Activated CD8-positive, alpha-beta T cell treated with anti-CD3 and anti-CD28 coated beads, Interleukin-2, amount 10 ng/mL, durations not matched to agents 7 days and 5 days (primary cell): ENCODE measurements around the gene ERH. TPM values are rescaled to one million over a fixed set of nuclear protein-coding genes. Genes with fewer than 3 reads are reported as not detected.

ENCODE experiments used
- ATAC-seq: fragments of 150-1000 bp; cut with Tn5 transposase; one replicate; pipeline ENCODE4 v1.10.0; 2021; ENCODE audit warnings: moderate library complexity
- CTCF ChIA-PET: fragments of 350-600 bp; sonication (Branson Sonifier 250); formaldehyde crosslinking; loops from one replicate; lab custom pipeline; 2021; ENCODE audit warnings: antibody characterized with exemption; lab: Charles Lee
- POLR2A ChIA-PET: fragments of 350-600 bp; sonication (Branson Sonifier 250); formaldehyde crosslinking; loops from one replicate; lab custom pipeline; 2021; ENCODE audit warnings: antibody characterized with exemption; lab: Charles Lee
- DNase-seq: peaks from one replicate; pipeline ENCODE4 v3.0.0-alpha.2; 2020
- H3K27ac Mint-ChIP-seq: one replicate; pipeline ENCODE4 v1.8.0; 2021; ENCODE audit warnings: mild to moderate bottlenecking, mixed read lengths
- H3K27me3 Mint-ChIP-seq: one replicate; pipeline ENCODE4 v1.8.0; 2021; ENCODE audit warnings: low read depth, mixed read lengths
- H3K36me3 Mint-ChIP-seq: one replicate; pipeline ENCODE4 v1.8.0; 2021; ENCODE audit warnings: low read depth, mixed read lengths
- H3K4me1 Mint-ChIP-seq: one replicate; pipeline ENCODE4 v1.8.0; 2021; ENCODE audit warnings: low read depth, mixed read lengths
- H3K4me3 Mint-ChIP-seq: one replicate; pipeline ENCODE4 v1.8.0; 2021; ENCODE audit warnings: mild to moderate bottlenecking, mixed read lengths
- H3K9me3 Mint-ChIP-seq: one replicate; pipeline ENCODE4 v1.8.0; 2022; ENCODE audit warnings: mixed read lengths; ENCODE audit not compliant: insufficient read depth
- total RNA-seq, 2 experiments: library from RNA; stranded (reverse); gene quantifications; one replicate each; pipeline ENCODE4 v1.2.3, GENCODE V29; 2021

ERH gene
- total RNA-seq, 2 experiments from 2014 or later: 290 to 318 TPM

DNA sequence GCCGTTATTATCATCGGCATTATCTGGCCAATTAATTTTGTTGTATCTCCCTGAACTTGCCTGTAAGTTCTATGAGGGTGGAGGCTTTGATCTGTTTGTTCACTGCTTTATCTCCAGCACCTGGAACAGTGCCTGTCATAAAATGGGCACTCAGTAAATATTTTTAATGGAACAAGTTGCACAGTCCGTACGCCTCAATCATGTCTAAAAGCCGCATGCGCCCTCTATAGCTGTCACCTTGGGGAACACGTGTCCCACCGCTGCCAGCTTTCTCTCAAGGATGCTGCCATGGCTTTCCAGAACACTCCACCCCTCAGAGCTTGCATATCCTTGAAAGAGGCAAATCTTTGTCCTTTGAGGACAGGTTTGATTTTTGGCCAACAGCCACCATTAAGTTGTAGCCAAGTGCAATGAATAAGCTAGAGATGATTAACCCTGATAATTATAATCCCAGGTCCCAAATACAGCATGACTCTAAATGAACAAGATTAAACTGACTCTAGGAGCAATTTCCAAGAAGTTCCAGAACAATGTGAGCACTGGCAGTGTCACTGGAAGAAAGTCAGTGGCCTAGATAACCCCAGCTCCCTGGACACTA lies 55.1 kb downstream of the ERH start:
- ATAC-seq (no peak), DNase-seq (no peak)
- Mint-ChIP-seq H3K4me1 (peaks cover 4% of the 10 kb centered on the region), H3K36me3 (no peaks in the 10 kb centered on the region), H3K27me3 (peaks cover 10% of the 10 kb centered on the region), H3K27ac (no peak overlapping the region), H3K9me3 (no peaks in the 10 kb centered on the region), H3K4me3 (no peak overlapping the region)
- POLR2A ChIA-PET: interaction anchor here (1.7 kb wide), 1 partner anchor 12 kb away, joined by 5 read pairs; no protein-coding TSS in a partner anchor
- CTCF ChIA-PET: interaction anchor here (1.2 kb wide), 1 partner anchor 24 kb away, joined by 3 read pairs; no protein-coding TSS in a partner anchor

DNA sequence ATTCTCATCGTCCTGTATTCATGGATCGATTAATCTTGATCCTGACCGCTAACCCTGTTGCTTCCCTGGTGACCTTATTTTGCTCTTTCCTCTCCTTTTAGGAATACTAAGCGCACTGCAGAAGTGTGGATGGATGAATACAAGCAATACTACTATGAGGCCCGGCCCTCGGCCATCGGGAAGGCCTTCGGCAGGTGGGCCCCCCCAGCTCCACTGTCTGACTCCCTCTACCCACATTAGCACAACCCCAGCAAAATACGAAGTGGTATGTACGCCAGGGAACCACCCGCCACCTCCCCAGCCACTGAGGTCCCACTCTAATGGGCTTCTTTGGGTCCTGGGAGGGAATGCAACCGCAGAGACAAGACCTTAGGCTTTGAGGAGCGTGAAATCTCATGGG lies 58.7 kb downstream of the ERH start:
- POLR2A ChIA-PET: interaction anchor here (0.6 kb wide), 1 partner anchor 49 kb away, joined by 3 read pairs; no protein-coding TSS in a partner anchor
- no peaks in the 10 kb centered on the region for H3K9me3 Mint-ChIP-seq
- CTCF ChIA-PET: no interaction called here
- no peak for DNase-seq
- peaks cover 23% of the 10 kb centered on the region for H3K4me1 Mint-ChIP-seq
- H3K36me3 Mint-ChIP-seq: no peaks in the 10 kb centered on the region
- H3K27ac Mint-ChIP-seq: no peak overlapping the region
- no peak for ATAC-seq
- peaks cover 18% of the 10 kb centered on the region for H3K27me3 Mint-ChIP-seq
- H3K4me3 Mint-ChIP-seq: no peak overlapping the region

DNA sequence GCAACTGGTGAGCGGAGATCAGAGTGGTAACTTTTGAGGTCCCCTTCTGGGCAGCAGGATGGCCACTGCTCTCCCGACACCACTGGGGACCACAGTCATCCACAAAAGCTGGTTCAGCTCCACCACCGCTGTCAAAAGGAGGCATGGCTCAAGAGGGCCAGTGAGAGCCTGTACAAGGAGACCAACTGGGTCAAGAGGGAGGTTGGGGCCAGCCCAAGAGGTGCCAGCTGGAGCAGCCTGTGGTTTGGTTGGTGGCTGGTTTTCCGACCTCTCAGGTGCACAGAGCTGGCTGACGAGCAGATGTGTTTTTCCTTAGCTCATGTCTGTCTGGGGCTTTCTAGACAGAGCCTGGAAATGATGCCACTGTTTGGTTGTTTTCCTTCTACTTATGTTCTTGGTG lies 60.1 kb downstream of the ERH start:
- no peak for ATAC-seq
- POLR2A ChIA-PET: no interaction called here

DNA sequence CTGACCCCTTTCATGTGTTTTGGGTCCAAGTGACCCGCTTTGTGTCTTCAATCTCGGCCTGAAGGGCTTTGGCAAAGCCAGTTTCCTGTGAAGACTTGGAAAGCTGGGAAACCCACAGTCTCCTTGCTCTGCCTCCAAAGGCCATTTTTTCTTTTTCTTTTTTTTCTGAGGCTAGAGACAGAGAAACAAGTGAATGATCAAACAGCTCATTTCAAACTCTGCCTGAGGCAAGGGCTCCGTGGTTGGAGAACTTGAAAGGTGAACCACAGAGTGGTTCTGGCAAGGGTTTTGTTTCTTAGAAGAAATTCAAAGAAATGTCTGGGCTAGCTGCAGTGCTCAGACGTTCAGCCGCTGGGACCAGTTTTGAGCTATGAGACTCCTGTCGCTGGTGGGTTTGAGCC lies 62.7 kb downstream of the ERH start:
- CTCF ChIA-PET: interaction anchor here (1.1 to 1.7 kb wide), 4 partner anchors 12 to 130 kb away, joined by 3 to 6 read pairs (median 3); no protein-coding TSS in a partner anchor
- peaks cover 37% of the 10 kb centered on the region for H3K4me1 Mint-ChIP-seq
- DNase-seq (peak; percentile 79), ATAC-seq (peak; percentile 88)
- H3K4me3 Mint-ChIP-seq: peak overlapping the region; percentile 32
- H3K36me3 Mint-ChIP-seq: no peaks in the 10 kb centered on the region
- peak overlapping the region; percentile 50 for H3K27ac Mint-ChIP-seq
- POLR2A ChIA-PET: interaction anchor here (1.0 kb wide), 1 partner anchor 67 kb away, joined by 3 read pairs; no protein-coding TSS in a partner anchor
- peaks cover 15% of the 10 kb centered on the region for H3K27me3 Mint-ChIP-seq
- H3K9me3 Mint-ChIP-seq: no peaks in the 10 kb centered on the region

More for the DNA sequence above, 60.1 kb downstream of the ERH start:
- Mint-ChIP-seq H3K9me3 (no peaks in the 10 kb centered on the region), H3K36me3 (no peaks in the 10 kb centered on the region), H3K4me1 (peaks cover 37% of the 10 kb centered on the region), H3K27ac (no peak overlapping the region), H3K4me3 (no peak overlapping the region), H3K27me3 (peaks cover 22% of the 10 kb centered on the region)
- no peak for DNase-seq
- CTCF ChIA-PET: no interaction called here

DNA sequence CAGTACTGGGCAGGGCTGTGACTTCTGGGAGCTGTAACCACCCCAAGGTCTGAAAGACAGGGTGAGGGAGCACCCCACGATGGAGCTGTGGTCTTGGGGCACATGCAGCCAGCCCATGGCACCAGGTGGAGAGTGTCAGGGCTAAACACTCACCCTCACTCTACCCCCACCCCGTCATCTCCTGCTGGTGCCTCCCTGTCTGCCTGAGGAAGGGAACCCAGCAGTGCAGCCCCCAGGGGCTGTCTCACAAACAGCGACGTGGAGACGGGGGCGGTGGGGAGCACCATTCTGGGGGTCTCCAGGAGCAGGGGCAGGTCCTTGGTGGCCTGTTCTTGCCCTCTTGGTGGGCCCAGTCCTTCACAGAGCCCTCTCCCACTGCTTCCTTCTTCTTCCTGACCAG lies 63.5 kb downstream of the ERH start:
- Mint-ChIP-seq H3K4me1 (peaks cover 37% of the 10 kb centered on the region), H3K27ac (no peak overlapping the region), H3K27me3 (peaks cover 15% of the 10 kb centered on the region), H3K9me3 (no peaks in the 10 kb centered on the region), H3K36me3 (no peaks in the 10 kb centered on the region), H3K4me3 (no peak overlapping the region)
- POLR2A ChIA-PET: interaction anchor here (1.0 kb wide), 1 partner anchor 67 kb away, joined by 3 read pairs; no protein-coding TSS in a partner anchor
- ATAC-seq (no peak), DNase-seq (no peak)
- CTCF ChIA-PET: interaction anchor here (0.7 to 1.7 kb wide), 4 partner anchors 12 to 141 kb away, joined by 3 to 6 read pairs (median 3); no protein-coding TSS in a partner anchor

DNA sequence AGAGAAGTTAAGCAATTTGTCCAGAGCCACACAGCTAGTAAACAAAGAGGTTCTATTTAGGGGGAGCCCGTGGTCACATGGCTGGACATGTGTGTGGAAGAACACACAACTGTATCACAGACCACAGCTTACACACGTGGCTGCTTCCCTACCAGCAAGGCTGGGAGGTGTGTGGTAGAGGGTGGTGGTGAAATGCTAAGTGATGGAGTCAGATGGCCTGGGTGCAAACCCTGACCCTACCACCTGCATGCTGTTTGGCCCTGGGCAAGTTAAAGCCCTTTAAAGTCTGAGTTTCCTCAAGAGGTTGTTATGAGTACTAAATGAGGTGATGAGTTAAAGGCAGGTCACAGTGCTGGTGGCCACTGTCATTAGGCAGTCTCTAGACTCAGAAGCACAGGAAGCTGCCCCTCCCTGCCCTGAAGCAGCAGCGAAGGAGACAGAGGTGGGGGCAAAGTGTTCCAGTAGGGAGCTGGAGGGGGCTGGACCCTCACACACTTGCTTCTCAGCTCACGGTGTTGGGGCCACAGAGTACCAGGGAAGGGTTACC lies 64.2 kb downstream of the ERH start:
- peak; percentile 43 for DNase-seq
- POLR2A ChIA-PET: no interaction called here
- Mint-ChIP-seq H3K27ac (no peak overlapping the region), H3K9me3 (no peaks in the 10 kb centered on the region), H3K27me3 (peaks cover 15% of the 10 kb centered on the region), H3K4me1 (peaks cover 37% of the 10 kb centered on the region), H3K36me3 (no peaks in the 10 kb centered on the region), H3K4me3 (no peak overlapping the region)
- ATAC-seq: peak; percentile 40
- CTCF ChIA-PET: interaction anchor here (0.7 to 1.7 kb wide), 3 partner anchors 37 to 142 kb away, joined by 3 read pairs; no protein-coding TSS in a partner anchor

DNA sequence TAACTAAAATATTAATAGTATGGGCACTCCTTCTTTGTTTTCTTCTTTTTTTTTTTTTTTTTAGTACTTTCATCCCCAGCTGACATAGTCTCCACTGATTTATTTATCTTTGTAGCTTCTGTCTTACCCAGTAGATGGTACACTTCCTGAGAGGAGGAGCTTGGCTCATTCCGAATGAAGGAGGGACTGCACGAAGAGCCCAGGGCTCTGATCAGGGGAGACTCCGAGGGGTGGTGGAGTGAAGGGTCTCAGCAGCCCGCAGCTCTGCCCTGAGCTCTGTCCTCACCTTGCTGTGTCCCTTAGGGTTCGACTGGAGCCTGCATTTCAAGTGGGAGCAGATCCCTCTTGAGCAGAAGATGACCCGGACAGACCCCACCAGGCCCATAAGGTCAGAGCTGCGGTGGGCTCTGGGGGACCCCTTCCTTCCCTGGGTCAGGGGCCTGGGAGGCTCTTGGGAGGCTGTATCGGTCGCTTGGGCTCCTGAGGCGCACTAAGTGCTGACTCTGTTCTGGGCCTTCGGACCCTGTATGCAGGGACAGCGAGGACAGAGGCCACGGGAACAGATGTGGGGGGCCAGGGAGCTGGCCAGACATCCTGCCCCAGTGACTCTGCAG lies 65.2 kb downstream of the ERH start:
- H3K36me3 Mint-ChIP-seq: no peaks in the 10 kb centered on the region
- H3K4me3 Mint-ChIP-seq: no peak overlapping the region
- no peak for ATAC-seq
- no peaks in the 10 kb centered on the region for H3K9me3 Mint-ChIP-seq
- no peak overlapping the region for H3K27ac Mint-ChIP-seq
- DNase-seq: no peak
- peaks cover 37% of the 10 kb centered on the region for H3K4me1 Mint-ChIP-seq
- CTCF ChIA-PET: interaction anchor here (1.4 to 1.7 kb wide), 2 partner anchors 36 to 127 kb away, joined by 3 read pairs; no protein-coding TSS in a partner anchor
- H3K27me3 Mint-ChIP-seq: peaks cover 15% of the 10 kb centered on the region
- POLR2A ChIA-PET: no interaction called here

DNA sequence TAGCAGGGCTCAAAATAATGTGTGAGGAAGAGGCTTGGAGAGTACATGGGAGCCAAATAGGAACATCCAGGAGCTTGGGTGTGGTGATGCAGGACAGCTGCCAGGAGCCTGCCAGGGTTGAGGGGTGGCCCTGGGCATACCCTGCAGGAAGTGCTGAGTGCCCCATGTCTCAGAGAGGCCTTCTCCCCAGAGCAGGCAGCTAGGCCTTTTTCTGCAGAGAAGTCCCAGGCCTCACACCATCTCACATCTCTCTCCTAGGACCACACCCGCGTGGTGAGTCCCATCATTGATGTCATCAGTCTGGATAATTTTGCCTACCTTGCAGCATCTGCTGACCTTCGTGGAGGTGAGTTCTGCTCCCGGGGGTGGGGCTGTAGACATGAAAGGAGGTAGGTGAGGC lies 66.9 kb downstream of the ERH start:
- POLR2A ChIA-PET: no interaction called here
- Mint-ChIP-seq H3K4me3 (no peak overlapping the region), H3K4me1 (peaks cover 31% of the 10 kb centered on the region), H3K27me3 (peaks cover 9% of the 10 kb centered on the region), H3K9me3 (no peaks in the 10 kb centered on the region), H3K36me3 (no peaks in the 10 kb centered on the region), H3K27ac (no peak overlapping the region)
- CTCF ChIA-PET: interaction anchor here (1.1 kb wide), 1 partner anchor 15 kb away, joined by 3 read pairs; no protein-coding TSS in a partner anchor
- ATAC-seq (no peak), DNase-seq (no peak)

Other genes starting within 250 kb of the ERH start
- gene DCAF5, start 245.2 kb downstream of the ERH start, total RNA-seq: 10 to 100 TPM; 38.4 to 41.2 TPM
- 1 to 10 TPM; 3.4 to 4.2 TPM for gene EXD2, start 206.8 kb downstream of the ERH start, total RNA-seq
- not detected for gene GALNT16, start 138.1 kb downstream of the ERH start, total RNA-seq
- gene SLC39A9, start 393 bp upstream of the ERH start, total RNA-seq: 10 to 100 TPM; 44.5 to 46.2 TPM
- gene PLEKHD1, start 86.4 kb upstream of the ERH start, total RNA-seq: under 1 TPM; 0.10 to 0.13 TPM
- gene CCDC177, start 176.6 kb upstream of the ERH start, total RNA-seq: not detected
- gene SUSD6, start 213.3 kb upstream of the ERH start, total RNA-seq: 10 to 100 TPM; 40.0 to 43.1 TPM